NCI-H2196 (cell line): ENCODE data around the gene PIBF1.

Experiments
- DNase-seq: peaks from one replicate; lab custom pipeline; 2025; ENCODE audit not compliant: unreplicated experiment; lab: John Stamatoyannopoulos, UW

The PIBF1 gene

DNA sequence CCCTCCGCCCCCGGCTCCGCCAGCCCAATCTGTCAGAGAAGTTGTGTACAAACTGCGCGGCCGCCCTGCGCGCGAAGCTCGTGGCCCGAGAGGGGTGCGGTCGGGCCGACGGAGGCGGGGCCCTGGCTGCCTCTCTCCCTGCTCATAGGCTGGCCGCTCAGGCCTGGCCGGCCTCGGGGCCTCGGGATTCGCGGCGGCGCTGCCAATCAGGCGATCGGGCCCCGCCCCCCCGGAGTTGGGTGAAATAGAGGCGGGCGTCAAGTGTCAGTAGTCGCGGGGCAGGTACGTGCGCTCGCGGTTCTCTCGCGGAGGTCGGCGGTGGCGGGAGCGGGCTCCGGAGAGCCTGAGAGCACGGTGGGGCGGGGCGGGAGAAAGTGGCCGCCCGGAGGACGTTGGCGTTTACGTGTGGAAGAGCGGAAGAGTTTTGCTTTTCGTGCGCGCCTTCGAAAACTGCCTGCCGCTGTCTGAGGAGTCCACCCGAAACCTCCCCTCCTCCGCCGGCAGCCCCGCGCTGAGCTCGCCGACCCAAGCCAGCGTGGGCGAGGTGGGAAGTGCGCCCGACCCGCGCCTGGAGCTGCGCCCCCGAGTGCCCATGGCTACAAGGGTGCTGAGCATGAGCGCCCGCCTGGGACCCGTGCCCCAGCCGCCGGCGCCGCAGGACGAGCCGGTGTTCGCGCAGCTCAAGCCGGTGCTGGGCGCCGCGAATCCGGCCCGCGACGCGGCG is 277.0 kb downstream of the PIBF1 start, which contains the start of gene KLF5:
TSS of gene KLF5 (plus strand) at position 270 of the 724 bp plus-strand sequence. CDS start at position 593, 323 bp downstream.
- DNase-seq, result peak; percentile 86

DNA sequence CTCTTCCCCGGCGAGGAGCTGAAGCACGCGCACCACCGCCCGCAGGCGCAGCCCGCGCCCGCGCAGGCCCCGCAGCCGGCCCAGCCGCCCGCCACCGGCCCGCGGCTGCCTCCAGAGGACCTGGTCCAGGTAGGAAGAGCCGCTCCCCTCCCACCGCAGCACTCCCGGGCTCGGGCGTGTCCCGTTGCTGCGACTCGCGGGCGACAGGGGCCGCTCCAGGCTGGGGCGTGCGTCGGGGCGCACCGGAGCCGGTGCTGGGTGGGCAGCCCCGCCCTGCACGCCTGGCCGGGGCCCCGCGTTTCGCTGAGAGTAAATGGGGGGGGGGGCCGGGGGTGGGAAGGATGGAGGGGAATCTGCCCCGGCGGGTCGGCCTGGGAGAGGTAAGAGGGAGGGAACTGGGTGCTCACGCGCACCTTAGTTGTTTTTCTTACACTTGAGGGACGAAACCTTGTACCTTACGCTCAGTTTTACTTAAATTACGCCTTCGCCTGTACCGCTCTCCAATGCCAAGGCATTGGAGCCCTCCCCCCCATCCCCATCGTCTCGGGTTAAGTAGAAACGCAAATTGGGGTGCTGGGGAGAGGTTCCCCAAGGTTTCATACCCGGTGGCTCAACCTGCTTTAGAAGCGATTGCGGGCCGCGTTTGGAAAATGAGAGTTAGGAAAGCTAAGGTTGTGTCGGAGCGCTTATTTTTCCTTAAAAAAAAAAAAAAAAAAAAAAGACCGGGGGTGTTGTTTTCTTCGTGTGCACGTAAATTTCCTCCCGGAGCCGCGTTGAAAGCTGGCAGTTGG is 277.7 kb downstream of the PIBF1 start:
- peak; percentile 13 for DNase-seq

DNA sequence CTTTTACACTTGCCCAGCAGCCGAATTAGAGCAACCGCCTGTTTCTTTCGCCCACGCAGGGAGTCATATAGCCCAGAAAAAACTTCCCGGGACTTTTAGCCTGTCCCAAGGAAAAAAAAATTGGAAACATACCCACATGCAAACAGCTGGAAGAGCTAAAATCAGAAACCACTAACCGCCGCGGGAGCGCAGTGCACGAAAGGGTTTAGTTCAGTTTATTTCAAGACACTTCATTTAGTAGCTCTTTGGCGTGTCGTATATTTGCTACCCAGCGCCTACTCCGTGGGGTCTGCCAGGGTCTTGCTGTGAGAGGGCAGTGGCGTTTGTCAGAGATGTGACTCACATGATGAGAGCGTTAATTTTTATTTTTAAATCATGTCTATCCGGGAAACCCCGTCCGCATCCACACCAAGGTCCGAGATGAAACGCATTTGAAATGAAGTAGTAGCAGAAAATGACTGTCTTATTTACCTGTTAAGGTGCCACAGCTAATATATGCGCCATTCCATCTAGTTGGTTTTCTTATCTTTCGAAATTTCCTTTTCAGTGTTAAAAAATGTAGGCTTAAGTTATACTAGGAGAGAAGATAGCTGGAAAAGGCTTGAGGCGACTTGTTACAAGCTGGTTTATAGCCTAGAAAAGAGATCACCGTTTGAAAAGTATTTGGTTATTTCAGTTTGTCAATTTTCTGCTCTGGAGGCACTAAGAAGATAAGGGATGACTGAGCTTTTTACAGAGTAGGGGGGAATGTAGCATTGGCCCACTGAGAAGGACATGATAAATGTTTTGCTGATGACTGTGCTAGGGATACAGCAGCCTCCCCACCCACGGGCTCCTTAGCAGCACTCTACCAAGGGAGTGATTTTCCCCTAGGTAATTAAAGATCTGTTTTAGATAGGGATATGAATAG is 278.6 kb downstream of the PIBF1 start:
- DNase-seq, result no peak

DNA sequence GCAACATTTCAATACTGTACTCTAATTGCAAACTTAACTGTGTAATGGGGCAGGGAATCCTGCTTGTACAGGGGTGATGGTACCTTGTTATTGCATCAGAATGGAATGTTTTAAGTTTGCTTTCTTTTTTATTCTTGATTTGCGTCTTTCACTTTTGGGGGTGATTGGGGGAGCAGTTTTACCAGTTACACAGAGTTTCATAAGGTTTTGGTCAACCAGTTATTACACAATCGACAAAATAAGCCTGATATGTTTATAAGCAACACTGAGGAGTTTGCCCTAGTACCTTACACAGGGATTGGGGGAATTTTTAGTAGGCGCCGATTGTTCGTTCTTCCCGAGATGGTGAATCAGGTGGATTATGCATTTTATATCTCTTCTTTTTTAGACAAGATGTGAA is 279.5 kb downstream of the PIBF1 start:
- DNase-seq, result no peak

- no peak for DNase-seq
Observed at GRCh38 chr13:73061876-73062275, 279.9 kb downstream of the PIBF1 start.

- DNase-seq, result no peak
Observed at GRCh38 chr13:73062468-73062867, 280.5 kb downstream of the PIBF1 start.

GRCh38 chr13:73063166-73063565 is 281.2 kb downstream of the PIBF1 start:
- DNase-seq, result no peak

- no peak for DNase-seq
Observed at GRCh38 chr13:73065036-73065435, 283.1 kb downstream of the PIBF1 start.

DNA sequence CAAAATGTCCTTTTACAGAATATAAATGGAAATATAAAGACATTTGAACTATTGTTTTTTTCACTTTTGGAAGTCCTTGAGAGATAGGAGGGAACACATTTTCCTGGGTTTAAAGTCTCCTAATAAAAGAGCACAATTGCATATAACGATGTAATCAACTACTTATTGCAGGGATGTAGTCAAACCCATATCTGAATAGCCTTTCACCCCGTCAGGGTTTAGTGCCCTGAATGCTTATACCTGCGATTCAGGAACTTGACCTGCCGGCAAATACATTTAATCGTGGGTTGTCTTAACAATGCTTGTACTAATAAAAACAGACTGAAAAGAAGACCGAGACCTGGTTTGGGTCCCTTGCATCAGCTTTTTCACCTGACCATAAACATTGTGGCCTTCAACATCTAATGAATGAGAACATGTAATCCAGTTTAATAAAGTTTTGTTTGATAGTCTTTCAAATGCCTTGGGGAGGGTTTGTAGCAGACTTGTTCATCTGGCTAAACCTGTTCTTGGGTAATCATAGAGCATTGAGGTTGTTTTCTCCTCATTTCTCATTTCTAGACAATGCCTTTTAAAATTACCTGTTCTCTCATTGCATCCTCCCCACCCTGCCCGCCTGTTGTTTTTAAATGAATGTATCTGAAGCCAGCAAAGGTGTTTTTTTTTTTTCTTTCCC is 283.9 kb downstream of the PIBF1 start:
- peak; percentile 5 for DNase-seq
